ENCODE results near the gene AGBL1. TPM values are rescaled to one million over a fixed set of nuclear protein-coding genes. Genes with fewer than 3 reads are reported as not detected.

AGBL1 gene
- total and polyA plus RNA-seq, 2 donors (not counting 1 experiment from before 2014, with no cell fraction given): not detected

DNA sequence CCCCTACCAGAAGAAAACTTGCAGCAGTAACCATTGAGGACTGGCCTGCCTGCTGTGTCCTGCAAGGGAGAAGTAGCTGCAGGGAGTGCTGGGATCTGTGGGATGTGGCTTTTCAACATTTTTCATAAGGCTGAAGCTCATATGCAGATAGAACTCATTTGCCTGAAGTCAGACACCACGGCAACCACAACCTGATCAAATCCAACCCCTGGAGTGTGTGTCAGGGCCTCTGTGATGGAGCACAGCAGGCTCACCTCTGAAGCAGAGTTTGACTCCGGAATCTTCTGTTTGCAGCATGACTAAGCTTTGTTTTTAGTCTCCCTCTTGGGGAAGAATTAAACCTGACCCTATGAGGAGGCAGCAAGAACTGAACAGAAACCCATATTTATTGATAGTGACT lies 508.7 kb downstream of the AGBL1 start:
- no peak overlapping the region for H3K27ac ChIP-seq (ENCODE audit: low read length in 2 of 2)
- intact Hi-C loops (cut with micrococcal nuclease): no loop called here
- no peaks in the 10 kb centered on the region for H3K79me2 ChIP-seq (ENCODE audit: control insufficient read depth, insufficient read depth, low read length)
- no peak overlapping the region for H3K4me3 ChIP-seq (ENCODE audit: control extremely low read depth in 1 of 5, extremely low read depth in 1 of 5, insufficient read depth in 1 of 5, low read depth in 2 of 5, low read length in 4 of 5)
- Mint-ChIP-seq H3K4me3 (no peak overlapping the region), H3K9me3 (ENCODE audit: insufficient read depth) (peaks cover 6% of the 10 kb centered on the region), H3K27me3 (no peaks in the 10 kb centered on the region), H3K27ac (no peak overlapping the region), H3K4me1 (no peaks in the 10 kb centered on the region)
- ChIA-PET POLR2A (no interaction called here), CTCF (no interaction called here)
- no peaks in the 10 kb centered on the region for H3K4me1 ChIP-seq (ENCODE audit: control insufficient read depth in 2 of 2, insufficient read depth in 2 of 2, low read length in 2 of 2)
- WGBS (ENCODE audit: insufficient coverage): 88% methylated on average over 1 of the region's 2 CpGs
- no peak overlapping the region for H2AFZ ChIP-seq (ENCODE audit: insufficient read depth, low read depth, low read length, poor library complexity, severe bottlenecking)
- DNase-seq (no peak), ATAC-seq (ENCODE audit: low read depth) (no peak)
- H3K9me3 ChIP-seq (ENCODE audit: control extremely low read depth in 1 of 3, control insufficient read depth in 2 of 3, insufficient read depth in 1 of 3, low read length in 2 of 3): no peaks in the 10 kb centered on the region
- H3K27me3 ChIP-seq (replicated peaks in 1 of 4; ENCODE audit: control extremely low read depth in 1 of 4, control insufficient read depth in 3 of 4, insufficient read depth in 4 of 4, low read length in 3 of 4): no peaks in the 10 kb centered on the region
- TF ChIP-seq EZH2 (IDR thresholded peaks at IDR 0.05; ENCODE audit: borderline replicate concordance, insufficient read depth, low read depth, low read length, poor library complexity, severe bottlenecking): no peak
- TF ChIP-seq, protein P1, sequence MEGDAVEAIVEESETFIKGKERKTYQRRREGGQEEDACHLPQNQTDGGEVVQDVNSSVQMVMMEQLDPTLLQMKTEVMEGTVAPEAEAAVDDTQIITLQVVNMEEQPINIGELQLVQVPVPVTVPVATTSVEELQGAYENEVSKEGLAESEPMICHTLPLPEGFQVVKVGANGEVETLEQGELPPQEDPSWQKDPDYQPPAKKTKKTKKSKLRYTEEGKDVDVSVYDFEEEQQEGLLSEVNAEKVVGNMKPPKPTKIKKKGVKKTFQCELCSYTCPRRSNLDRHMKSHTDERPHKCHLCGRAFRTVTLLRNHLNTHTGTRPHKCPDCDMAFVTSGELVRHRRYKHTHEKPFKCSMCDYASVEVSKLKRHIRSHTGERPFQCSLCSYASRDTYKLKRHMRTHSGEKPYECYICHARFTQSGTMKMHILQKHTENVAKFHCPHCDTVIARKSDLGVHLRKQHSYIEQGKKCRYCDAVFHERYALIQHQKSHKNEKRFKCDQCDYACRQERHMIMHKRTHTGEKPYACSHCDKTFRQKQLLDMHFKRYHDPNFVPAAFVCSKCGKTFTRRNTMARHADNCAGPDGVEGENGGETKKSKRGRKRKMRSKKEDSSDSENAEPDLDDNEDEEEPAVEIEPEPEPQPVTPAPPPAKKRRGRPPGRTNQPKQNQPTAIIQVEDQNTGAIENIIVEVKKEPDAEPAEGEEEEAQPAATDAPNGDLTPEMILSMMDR (IDR thresholded peaks at IDR 0.05): no peak
- no peak overlapping the region for H3K4me2 ChIP-seq (replicated peaks; ENCODE audit: low read depth, low read length, poor library complexity, severe bottlenecking)
- H3K36me3 ChIP-seq (replicated peaks in 1 of 2; ENCODE audit: control extremely low read depth in 1 of 2, control insufficient read depth in 1 of 2, extremely low read depth in 1 of 2, insufficient read depth in 2 of 2, low read length in 1 of 2): no peaks in the 10 kb centered on the region
- no peak overlapping the region for H3K9ac ChIP-seq (ENCODE audit: low read length)
- H4K20me1 ChIP-seq (ENCODE audit: control insufficient read depth, insufficient read depth, low read length, poor library complexity, severe bottlenecking): no peaks in the 10 kb centered on the region

DNA sequence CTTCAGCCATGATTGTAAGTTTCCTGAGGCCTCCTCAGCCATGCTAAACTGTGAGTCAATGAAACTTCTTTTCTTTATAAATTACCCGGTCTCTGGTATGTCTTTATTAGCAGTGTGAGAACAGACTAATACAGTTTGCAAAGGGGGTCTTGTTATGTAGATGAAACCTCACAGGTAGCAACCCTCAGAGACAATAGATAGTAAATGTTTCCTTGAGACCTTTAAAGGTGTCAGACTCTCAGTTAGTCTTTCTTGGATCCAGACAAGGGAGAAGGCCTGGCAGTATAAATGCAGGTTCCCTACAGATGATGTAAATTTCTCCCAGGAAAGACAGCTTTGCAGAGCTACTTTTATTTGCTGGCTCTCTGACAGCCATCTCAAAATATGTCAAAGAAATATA lies 510.8 kb downstream of the AGBL1 start:
- peaks cover 2% of the 10 kb centered on the region for H3K9me3 Mint-ChIP-seq (ENCODE audit: insufficient read depth)
- H3K9ac ChIP-seq (ENCODE audit: low read length): no peak overlapping the region
- intact Hi-C loops (cut with micrococcal nuclease): no loop called here
- H3K4me2 ChIP-seq (replicated peaks; ENCODE audit: low read depth, low read length, poor library complexity, severe bottlenecking): no peak overlapping the region
- H3K27ac Mint-ChIP-seq: no peak overlapping the region
- no peaks in the 10 kb centered on the region for H4K20me1 ChIP-seq (ENCODE audit: control insufficient read depth, insufficient read depth, low read length, poor library complexity, severe bottlenecking)
- no peak overlapping the region for H2AFZ ChIP-seq (ENCODE audit: insufficient read depth, low read depth, low read length, poor library complexity, severe bottlenecking)
- H3K27me3 ChIP-seq (replicated peaks in 1 of 4; ENCODE audit: control extremely low read depth in 1 of 4, control insufficient read depth in 3 of 4, insufficient read depth in 4 of 4, low read length in 3 of 4): no peaks in the 10 kb centered on the region
- TF ChIP-seq EZH2 (IDR thresholded peaks at IDR 0.05; ENCODE audit: borderline replicate concordance, insufficient read depth, low read depth, low read length, poor library complexity, severe bottlenecking): no peak
- TF ChIP-seq, protein P1 (IDR thresholded peaks at IDR 0.05): no peak
- H3K36me3 ChIP-seq (replicated peaks in 1 of 2; ENCODE audit: control extremely low read depth in 1 of 2, control insufficient read depth in 1 of 2, extremely low read depth in 1 of 2, insufficient read depth in 2 of 2, low read length in 1 of 2): no peaks in the 10 kb centered on the region
- DNase-seq: no peak
- H3K9me3 ChIP-seq (ENCODE audit: control extremely low read depth in 1 of 3, control insufficient read depth in 2 of 3, insufficient read depth in 1 of 3, low read length in 2 of 3): no peaks in the 10 kb centered on the region
- ChIA-PET POLR2A (no interaction called here), CTCF (no interaction called here)
- H3K4me3 ChIP-seq (ENCODE audit: control extremely low read depth in 1 of 5, extremely low read depth in 1 of 5, insufficient read depth in 1 of 5, low read depth in 2 of 5, low read length in 4 of 5): no peak overlapping the region
- no peaks in the 10 kb centered on the region for H3K79me2 ChIP-seq (ENCODE audit: control insufficient read depth, insufficient read depth, low read length)
- no CpG with 5 or more reads among the region's 1 CpG for WGBS (ENCODE audit: insufficient coverage)
- H3K27me3 Mint-ChIP-seq: no peaks in the 10 kb centered on the region
- H3K4me3 Mint-ChIP-seq: no peak overlapping the region
- no peak overlapping the region for H3K27ac ChIP-seq (ENCODE audit: low read length in 2 of 2)
- H3K4me1 Mint-ChIP-seq: no peaks in the 10 kb centered on the region
- no peak for ATAC-seq (ENCODE audit: low read depth)
- H3K4me1 ChIP-seq (ENCODE audit: control insufficient read depth in 2 of 2, insufficient read depth in 2 of 2, low read length in 2 of 2): no peaks in the 10 kb centered on the region

All from B cell (primary cell).